ENCODE data around the gene NBPF14.
"Not testable (repeated sequence)": the region's sequence is repeated elsewhere in the genome, so short reads cannot be mapped to it uniquely, and the experiment has no call there.

The NBPF14 gene, protein sequence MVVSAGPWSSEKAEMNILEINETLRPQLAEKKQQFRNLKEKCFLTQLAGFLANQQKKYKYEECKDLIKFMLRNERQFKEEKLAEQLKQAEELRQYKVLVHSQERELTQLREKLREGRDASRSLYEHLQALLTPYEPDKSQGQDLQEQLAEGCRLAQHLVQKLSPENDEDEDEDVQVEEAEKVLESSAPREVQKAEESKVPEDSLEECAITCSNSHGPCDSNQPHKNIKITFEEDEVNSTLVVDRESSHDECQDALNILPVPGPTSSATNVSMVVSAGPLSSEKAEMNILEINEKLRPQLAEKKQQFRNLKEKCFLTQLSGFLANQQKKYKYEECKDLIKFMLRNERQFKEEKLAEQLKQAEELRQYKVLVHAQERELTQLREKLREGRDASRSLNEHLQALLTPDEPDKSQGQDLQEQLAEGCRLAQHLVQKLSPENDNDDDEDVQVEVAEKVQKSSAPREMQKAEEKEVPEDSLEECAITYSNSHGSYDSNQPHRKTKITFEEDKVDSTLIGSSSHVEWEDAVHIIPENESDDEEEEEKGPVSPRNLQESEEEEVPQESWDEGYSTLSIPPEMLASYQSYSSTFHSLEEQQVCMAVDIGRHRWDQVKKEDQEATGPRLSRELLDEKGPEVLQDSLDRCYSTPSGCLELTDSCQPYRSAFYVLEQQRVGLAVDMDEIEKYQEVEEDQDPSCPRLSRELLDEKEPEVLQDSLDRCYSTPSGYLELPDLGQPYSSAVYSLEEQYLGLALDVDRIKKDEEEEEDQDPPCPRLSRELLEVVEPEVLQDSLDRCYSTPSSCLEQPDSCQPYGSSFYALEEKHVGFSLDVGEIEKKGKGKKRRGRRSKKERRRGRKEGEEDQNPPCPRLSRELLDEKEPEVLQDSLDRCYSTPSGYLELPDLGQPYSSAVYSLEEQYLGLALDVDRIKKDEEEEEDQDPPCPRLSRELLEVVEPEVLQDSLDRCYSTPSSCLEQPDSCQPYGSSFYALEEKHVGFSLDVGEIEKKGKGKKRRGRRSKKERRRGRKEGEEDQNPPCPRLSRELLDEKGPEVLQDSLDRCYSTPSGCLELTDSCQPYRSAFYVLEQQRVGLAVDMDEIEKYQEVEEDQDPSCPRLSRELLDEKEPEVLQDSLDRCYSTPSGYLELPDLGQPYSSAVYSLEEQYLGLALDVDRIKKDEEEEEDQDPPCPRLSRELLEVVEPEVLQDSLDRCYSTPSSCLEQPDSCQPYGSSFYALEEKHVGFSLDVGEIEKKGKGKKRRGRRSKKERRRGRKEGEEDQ (N-terminal part only)

GRCh38 chr1:148595911-148596310, at the start of gene NBPF14:
Gene NBPF14, minus strand, starts transcription at chr1:148596011. Its CDS starts 294 bp downstream, at chr1:148595717.
- DNase-seq, result not testable (repeated sequence)

DNA sequence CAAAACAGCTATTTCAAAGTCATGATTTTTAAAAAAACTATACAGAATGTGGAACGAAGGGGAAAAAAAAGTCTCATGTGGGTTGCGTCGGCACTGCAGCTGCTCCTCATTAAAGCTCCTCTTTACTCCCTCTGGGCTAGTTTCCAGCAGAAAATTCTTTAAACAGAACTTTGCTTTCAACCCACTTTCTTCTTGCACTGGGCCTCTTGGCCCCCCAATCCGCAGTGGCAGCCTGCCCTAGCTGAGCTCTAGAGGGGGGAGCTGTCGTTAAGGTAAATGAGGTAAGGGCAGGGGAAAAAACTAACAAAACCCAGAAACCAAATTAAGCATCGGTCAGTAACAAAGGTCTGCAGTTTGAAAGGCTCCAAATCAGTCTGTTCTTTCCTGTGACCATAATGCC, 29.6 kb upstream of the NBPF14 start:
- not testable (repeated sequence) for DNase-seq

GRCh38 chr1:148618216-148618615, 22.4 kb upstream of the NBPF14 start:
- DNase-seq, result not testable (repeated sequence)

- DNase-seq, result peak; percentile 0
These were observed 9.5 kb upstream of the NBPF14 start for GRCh38 chr1:148605266-148605665.

DNA sequence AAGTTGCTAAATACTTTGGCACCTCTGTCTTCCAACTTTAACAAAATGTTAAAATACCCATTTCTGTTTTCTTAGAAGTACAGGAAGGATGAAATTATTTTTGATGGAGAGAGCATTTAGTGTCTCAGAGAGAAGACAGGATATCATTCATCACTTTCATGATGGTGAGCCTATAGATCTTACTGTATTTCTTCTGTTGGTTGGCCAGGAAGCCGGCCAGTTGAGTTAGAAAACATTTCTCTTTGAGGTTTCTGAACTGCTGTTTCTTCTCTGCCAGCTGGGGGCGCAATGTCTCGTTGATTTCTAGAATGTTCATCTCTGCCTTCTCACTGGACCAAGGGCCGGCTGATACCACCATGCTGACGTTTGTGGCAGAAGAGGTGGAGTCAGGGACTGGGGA, 451 bp downstream of the NBPF14 start:
- DNase-seq, result not testable (repeated sequence)

DNA sequence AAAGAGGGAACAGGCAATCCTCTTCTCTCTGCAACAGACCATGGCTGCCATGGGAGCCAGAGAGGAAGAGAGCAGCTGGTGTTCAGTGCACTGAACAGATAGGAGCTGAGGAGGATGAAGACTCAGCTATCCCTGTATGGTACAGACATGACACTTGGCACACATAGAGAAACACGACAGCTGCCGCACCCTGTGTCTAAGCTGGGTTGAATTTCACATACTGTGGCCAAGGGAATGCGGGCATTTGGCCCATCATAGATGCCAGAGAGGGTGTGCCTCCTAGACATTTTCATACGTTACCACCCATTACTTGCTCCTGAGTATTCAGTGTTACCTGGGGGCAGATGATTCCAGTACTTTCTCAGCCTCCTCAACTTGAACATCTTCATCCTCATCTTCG, 4.7 kb downstream of the NBPF14 start:
- not testable (repeated sequence) for DNase-seq

DNA sequence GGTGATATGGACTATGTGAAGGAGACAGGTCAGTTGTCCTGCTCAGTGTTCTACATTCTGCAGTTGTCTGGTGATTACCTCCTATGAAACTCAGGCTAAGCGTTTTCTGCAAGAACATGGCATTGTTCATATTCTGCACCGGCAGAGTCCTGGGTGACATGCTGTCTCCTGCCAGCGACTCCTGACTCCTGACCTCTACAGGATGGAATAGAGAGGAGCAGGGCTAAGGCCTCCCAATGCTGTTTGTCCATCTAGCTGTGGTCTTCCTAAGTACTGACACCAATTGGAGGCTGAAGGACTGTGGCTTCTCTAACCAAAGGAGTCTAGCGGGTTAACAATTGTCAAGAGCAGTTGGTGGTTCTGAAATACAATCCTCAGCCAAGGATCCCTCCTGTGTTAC, 63.7 kb downstream of the NBPF14 start:
- not testable (repeated sequence) for DNase-seq

GRCh38 chr1:148529101-148529567, 66.7 kb downstream of the NBPF14 start:
- peak; percentile 61 for DNase-seq

- not testable (repeated sequence) for DNase-seq
These were observed 67.2 kb downstream of the NBPF14 start for GRCh38 chr1:148528591-148528990.

GRCh38 chr1:148526587-148526986, 69.2 kb downstream of the NBPF14 start:
- DNase-seq, result not testable (repeated sequence)

- DNase-seq, result not testable (repeated sequence)
These were observed 72.3 kb downstream of the NBPF14 start for GRCh38 chr1:148523205-148524144.

GRCh38 chr1:148522561-148523204, 73.1 kb downstream of the NBPF14 start:
- DNase-seq, result peak; percentile 88

- peak; percentile 89 for DNase-seq
These were observed 73.7 kb downstream of the NBPF14 start for GRCh38 chr1:148522072-148522471.

- not testable (repeated sequence) for DNase-seq
These were observed 81.5 kb downstream of the NBPF14 start for GRCh38 chr1:148514310-148514709.

DNA sequence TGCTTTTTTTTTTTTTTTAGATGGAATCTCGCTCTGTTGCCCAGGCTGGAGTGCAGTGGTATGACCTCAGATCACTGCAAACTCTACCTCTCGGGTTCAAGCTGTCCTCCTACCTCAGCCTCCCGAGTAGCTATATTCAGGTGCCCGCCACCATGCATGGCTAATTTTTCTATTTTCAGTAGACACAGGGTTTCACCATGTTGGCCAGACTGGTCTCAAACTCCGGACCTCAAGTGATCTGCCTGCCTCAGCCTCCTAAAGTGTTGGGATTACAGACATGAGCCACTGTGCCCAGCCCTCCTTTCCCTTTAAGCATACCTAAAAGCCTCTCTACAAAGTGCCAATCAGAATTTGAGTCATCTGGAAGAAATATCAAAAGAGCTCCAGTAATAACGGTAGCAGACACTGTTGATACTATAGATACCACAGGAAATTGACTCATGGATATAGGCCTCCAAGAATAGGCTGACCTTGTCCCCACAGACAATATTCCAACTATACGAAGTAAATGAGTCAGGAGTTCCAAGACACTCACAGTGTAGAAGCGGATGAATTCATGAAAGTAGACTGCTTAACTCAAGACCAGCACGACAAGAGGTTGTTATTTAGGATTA, 83.1 kb downstream of the NBPF14 start:
- DNase-seq, result not testable (repeated sequence)

GRCh38 chr1:148493933-148494332, 101.9 kb downstream of the NBPF14 start:
- DNase-seq, result not testable (repeated sequence)

DNA sequence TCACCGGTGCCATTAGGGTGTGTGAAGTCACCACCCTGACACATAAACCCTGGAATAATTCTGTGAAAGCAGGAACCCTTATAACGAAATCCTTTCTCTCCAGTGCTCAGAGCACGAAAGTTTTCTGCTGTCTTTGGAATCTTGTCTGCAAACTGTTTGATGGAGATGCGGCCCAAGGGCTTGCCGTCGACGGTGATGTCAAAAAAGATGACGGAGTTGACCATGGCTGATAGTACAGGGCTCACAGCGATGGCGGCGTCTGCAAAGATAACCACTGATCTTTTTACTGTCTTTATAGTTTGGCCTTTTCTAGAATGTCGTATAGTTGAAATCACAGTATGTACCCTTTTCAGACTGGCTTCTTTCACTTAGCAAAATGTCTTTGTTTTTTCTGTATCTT, 112.8 kb downstream of the NBPF14 start, which contains the start of gene PPIAL4G:
Gene PPIAL4G, minus strand, starts transcription at position 274 of the 400 bp plus-strand sequence. Its CDS starts 50 bp downstream, at position 224.
- DNase-seq, result not testable (repeated sequence)
